Kidney (tissue), 14 donors: ENCODE results near the gene SVIL. TPM values are rescaled to one million over a fixed set of nuclear protein-coding genes. Genes with fewer than 3 reads are reported as not detected.
"Not testable (repeated sequence)": the region's sequence is repeated elsewhere in the genome, so short reads cannot be mapped to it uniquely, and the experiment has no call there.

Source experiments
- DNase-seq, 5 donors: peaks; one replicate each; pipeline ENCODE4 v3.0.0-alpha.2; 2013 to 2020
- FAIRE-seq: peaks from 2 replicates; lab custom pipeline; 2012; peaks lifted over from hg19 to GRCh38; lab: Jason Lieb, UNC
- H3K27ac ChIP-seq, 2 donors: one replicate each; pipeline ENCODE4 v1.7.0; 2013; ENCODE audit warnings: low read depth in 2 of 2, low read length in 2 of 2, inconsistent platforms in 1 of 2
- H3K27me3 ChIP-seq: one replicate; pipeline ENCODE4 v1.7.1; 2013; ENCODE audit warnings: low read length, inconsistent platforms; ENCODE audit not compliant: control insufficient read depth, insufficient read depth
- H3K36me3 ChIP-seq, 3 donors: one replicate each; pipeline versions ENCODE4 v1.7.0 to v1.7.1; 2013; ENCODE audit warnings: low read length in 3 of 3, control low read depth in 1 of 3, inconsistent platforms in 1 of 3; ENCODE audit not compliant: insufficient read depth in 3 of 3, control insufficient read depth in 2 of 3
- H3K4me1 ChIP-seq, 3 donors: one replicate each; pipeline versions ENCODE4 v1.7.0 to v1.7.1; 2013; ENCODE audit warnings: low read length in 3 of 3, inconsistent platforms in 1 of 3, low read depth in 1 of 3; ENCODE audit not compliant: control insufficient read depth in 2 of 3, insufficient read depth in 2 of 3
- H3K4me3 ChIP-seq, 3 donors: one replicate each; pipeline versions ENCODE4 v1.7.0 to v1.8.1; 2013; ENCODE audit warnings: low read length in 3 of 3, control low read depth in 1 of 3, inconsistent platforms in 1 of 3
- H3K9ac ChIP-seq, 3 donors: one replicate each; pipeline versions ENCODE4 v1.7.0 to v1.7.1; 2013; ENCODE audit warnings: low read length in 3 of 3, control low read depth in 1 of 3, inconsistent platforms in 1 of 3
- H3K9me3 ChIP-seq, 3 donors: one replicate each; pipeline versions ENCODE4 v1.7.0 to v1.7.1; 2013; ENCODE audit warnings: low read length in 3 of 3, control low read depth in 1 of 3, inconsistent platforms in 1 of 3; ENCODE audit not compliant: control insufficient read depth in 2 of 3, insufficient read depth in 1 of 3
- CTCF ChIP-seq: IDR thresholded peaks from 3 replicates; pipeline ENCODE4 v1.5.1; 2012; ENCODE audit warnings: mild to moderate bottlenecking, moderate library complexity, borderline replicate concordance; ENCODE audit not compliant: insufficient read depth; ENCODE audit errors: extremely low read depth
- intact Hi-C: fragments of 100-400 bp; cut with DNase I; formaldehyde crosslinking; loops from one replicate; pipeline ENCODE4 v1.11.1; 2022
- polyA plus RNA-seq: library from polyadenylated mRNA; stranded (reverse); fragments of 350-450 nt; fragmentation: Illumina TruSeq; extraction: RNeasy Lipid Tissue Mini Kit (QIAGEN cat#74804); gene quantifications from one replicate; pipeline ENCODE4 v1.2.3, GENCODE V29; 2014; ENCODE audit warnings: low read depth, low replicate concordance; ENCODE audit not compliant: insufficient read depth
- total RNA-seq: library from RNA; stranded (reverse); fragmentation: NEBNext Ultra II Directional; extraction: Animal tissue kit (Norgen Biotek cat#: 25700); gene quantifications from one replicate; pipeline ENCODE4 v1.2.1, GENCODE V29; 2021
- donor health status: control.
- donor health status: control.
- donor health status: control.
- donor health status: control.
- donor health status: control.
- donor health status: DM: yes; HTN: yes; CAD: no.
- donor health status: Normal renal cell carcinoma (clear cell type).

The SVIL gene
- total and polyA plus RNA-seq, 2 donors from 2014 or later, result 7.4 to 94.4 TPM

- H3K9ac ChIP-seq, result no peak overlapping the region
- FAIRE-seq (no peak), DNase-seq (no peak)
- no peak overlapping the region for H3K27ac ChIP-seq
- H3K4me3 ChIP-seq, result no peak overlapping the region
- no peaks in the 10 kb centered on the region for H3K36me3 ChIP-seq
- TF ChIP-seq CTCF, result no peak
- intact Hi-C loops, result no loop called here
- H3K9me3 ChIP-seq, result no peaks in the 10 kb centered on the region
- H3K4me1 ChIP-seq, result peaks cover 0 to 6% (median 0%) of the 10 kb centered on the region in 3 donors
- H3K27me3 ChIP-seq, result no peaks in the 10 kb centered on the region
Measured at GRCh38 chr10:29609696-29610095, 25.1 kb downstream of the SVIL start.

GRCh38 chr10:29608476-29609301 lies 26.1 kb downstream of the SVIL start:
- Histone ChIP-seq H3K9me3 (no peaks in the 10 kb centered on the region), H3K4me1 (peaks cover 0 to 6% (median 0%) of the 10 kb centered on the region in 3 donors), H3K36me3 (no peaks in the 10 kb centered on the region), H3K9ac (no peak overlapping the region), H3K27ac (no peak overlapping the region), H3K4me3 (no peak overlapping the region), H3K27me3 (no peaks in the 10 kb centered on the region)
- intact Hi-C loops, result no loop called here
- DNase-seq (no peak), FAIRE-seq (no peak)
- TF ChIP-seq CTCF, result no peak

- intact Hi-C loops, result no loop called here
- no peak overlapping the region for H3K4me3 ChIP-seq
- FAIRE-seq, result no peak
- TF ChIP-seq CTCF, result no peak
- no peak for DNase-seq
- H3K4me1 ChIP-seq, result peaks cover 0 to 6% (median 0%) of the 10 kb centered on the region in 3 donors
- H3K36me3 ChIP-seq, result no peaks in the 10 kb centered on the region
- no peaks in the 10 kb centered on the region for H3K27me3 ChIP-seq
- no peaks in the 10 kb centered on the region for H3K9me3 ChIP-seq
- H3K27ac ChIP-seq, result no peak overlapping the region
- H3K9ac ChIP-seq, result no peak overlapping the region
Measured at GRCh38 chr10:29608062-29608461, 26.7 kb downstream of the SVIL start.

- no peak for TF ChIP-seq CTCF
- Histone ChIP-seq H3K27me3 (no peaks in the 10 kb centered on the region), H3K36me3 (no peaks in the 10 kb centered on the region), H3K4me3 (no peak overlapping the region), H3K9me3 (no peaks in the 10 kb centered on the region), H3K27ac (no peak overlapping the region), H3K4me1 (peaks cover 0 to 6% (median 0%) of the 10 kb centered on the region in 3 donors), H3K9ac (no peak overlapping the region)
- FAIRE-seq (no peak), DNase-seq (no peak)
- intact Hi-C loops, result no loop called here
Measured at GRCh38 chr10:29607576-29607975, 27.2 kb downstream of the SVIL start.

GRCh38 chr10:29606693-29607092 lies 28.1 kb downstream of the SVIL start:
- DNase-seq, FAIRE-seq, H3K9me3 ChIP-seq, H3K27ac ChIP-seq, intact Hi-C loops, H3K9ac ChIP-seq, H3K4me1 ChIP-seq, H3K27me3 ChIP-seq, H3K36me3 ChIP-seq, H3K4me3 ChIP-seq: not testable (repeated sequence)
